Measurements from ENCODE around the gene SELENOM. TPM values are rescaled to one million over a fixed set of nuclear protein-coding genes. Genes with fewer than 3 reads are reported as not detected.

SELENOM gene
- polyA plus RNA-seq (6.3 and 6.6 TPM in 2 replicates), polyA minus RNA-seq (2.1 TPM in 1 of 2 replicates, not detected in the other)

- no peaks in the 10 kb centered on the region for H3K27me3 ChIP-seq (ENCODE audit: insufficient read depth, low read depth, low read length)
- no peaks in the 10 kb centered on the region for H3K9me3 ChIP-seq (ENCODE audit: low read length)
- H3F3A ChIP-seq (ENCODE audit: insufficient read depth, low read length, poor library complexity, severe bottlenecking), result no peaks in the 10 kb centered on the region
- H4K20me1 ChIP-seq (ENCODE audit: insufficient read depth), result no peaks in the 10 kb centered on the region
- H3K36me3 ChIP-seq (ENCODE audit: insufficient read depth, low read length), result no peaks in the 10 kb centered on the region
- H3K4me3 ChIP-seq (ENCODE audit: low read length), result peak within 1 kb of the TSS; percentile 71
- H3K9me2 ChIP-seq (ENCODE audit: insufficient read depth, low read length), result no peaks in the 10 kb centered on the region
- H2AFZ ChIP-seq (ENCODE audit: low read depth, low read length), result peak within 1 kb of the TSS; percentile 28
- H3K79me2 ChIP-seq (replicated peaks; ENCODE audit: insufficient read depth, low read length), result no peaks in the 10 kb centered on the region
- TF ChIP-seq REST (IDR thresholded peaks at IDR 0.05; ENCODE audit: borderline replicate concordance) (no peak), SMC3 (conservative IDR thresholded peaks at IDR 0.05; ENCODE audit: poor library complexity) (peak; percentile 81), CTCF (IDR thresholded peaks at IDR 0.05; ENCODE audit: poor library complexity, severe bottlenecking) (peak; percentile 95), POLR2AphosphoS5 (IDR thresholded peaks at IDR 0.05) (no peak), EP300 (conservative IDR thresholded peaks at IDR 0.05; ENCODE audit: poor library complexity, severe bottlenecking) (peak; percentile 8), TAF1 (IDR thresholded peaks at IDR 0.05; ENCODE audit: low read depth) (no peak), RAD21 (conservative IDR thresholded peaks at IDR 0.05) (peak; percentile 76), MXI1 (conservative IDR thresholded peaks at IDR 0.05; ENCODE audit: poor library complexity, severe bottlenecking) (no peak)
- H3K27ac ChIP-seq (ENCODE audit: low read length), result no peak within 1 kb of the TSS
- peak within 1 kb of the TSS; percentile 37 for H3K4me2 ChIP-seq (ENCODE audit: low read length)
- peak within 1 kb of the TSS; percentile 52 for H3K9ac ChIP-seq (ENCODE audit: low read length)
Observed at GRCh38 chr22:31107178-31107893, at the start of gene SELENOM. Gene SELENOM (minus strand): TSS chr22:31107568. CDS start chr22:31107505, 63 bp downstream.

GRCh38 chr22:31155422-31155821, 48.1 kb upstream of the SELENOM start:
- Histone ChIP-seq H3K36me3 (ENCODE audit: insufficient read depth, low read length) (no peaks in the 10 kb centered on the region), H3K9me3 (ENCODE audit: low read length) (no peaks in the 10 kb centered on the region), H3K4me3 (ENCODE audit: low read length) (no peak overlapping the region), H3K27ac (ENCODE audit: low read length) (no peak overlapping the region), H3K4me2 (ENCODE audit: low read length) (no peak overlapping the region), H4K20me1 (ENCODE audit: insufficient read depth) (no peaks in the 10 kb centered on the region), H2AFZ (ENCODE audit: low read depth, low read length) (no peak overlapping the region), H3K79me2 (replicated peaks; ENCODE audit: insufficient read depth, low read length) (peaks cover 2% of the 10 kb centered on the region), H3K9ac (ENCODE audit: low read length) (no peak overlapping the region), H3K27me3 (ENCODE audit: insufficient read depth, low read depth, low read length) (no peaks in the 10 kb centered on the region), H3K9me2 (ENCODE audit: insufficient read depth, low read length) (no peaks in the 10 kb centered on the region), H3F3A (ENCODE audit: insufficient read depth, low read length, poor library complexity, severe bottlenecking) (no peaks in the 10 kb centered on the region)
- TF ChIP-seq POLR2AphosphoS5 (IDR thresholded peaks at IDR 0.05), result no peak
- no peak for TF ChIP-seq SMC3 (conservative IDR thresholded peaks at IDR 0.05; ENCODE audit: poor library complexity)
- TF ChIP-seq TAF1 (IDR thresholded peaks at IDR 0.05; ENCODE audit: low read depth), result no peak
- no peak for TF ChIP-seq REST (IDR thresholded peaks at IDR 0.05; ENCODE audit: borderline replicate concordance)
- TF ChIP-seq CTCF (IDR thresholded peaks at IDR 0.05; ENCODE audit: poor library complexity, severe bottlenecking), result no peak
- TF ChIP-seq RAD21 (conservative IDR thresholded peaks at IDR 0.05), result no peak
- TF ChIP-seq EZH2 (IDR thresholded peaks at IDR 0.05; ENCODE audit: borderline replicate concordance, insufficient read depth, low read length, poor library complexity, severe bottlenecking), result no peak
- no peak for TF ChIP-seq EP300 (conservative IDR thresholded peaks at IDR 0.05; ENCODE audit: poor library complexity, severe bottlenecking)
- TF ChIP-seq MXI1 (conservative IDR thresholded peaks at IDR 0.05; ENCODE audit: poor library complexity, severe bottlenecking), result no peak

Measured in neural cell (in vitro differentiated cells).